RCC 7860 (cell line): ENCODE measurements around the gene PTH2.
"Not testable (repeated sequence)": the region's sequence is repeated elsewhere in the genome, so short reads cannot be mapped to it uniquely, and the experiment has no call there.

ENCODE experiments used
- DNase-seq: peaks from one replicate; pipeline ENCODE4 v3.0.0-alpha.2; 2015; ENCODE audit warnings: low spot score
- FAIRE-seq: peaks from 2 replicates; lab custom pipeline; 2012; peaks lifted over from hg19 to GRCh38; lab: Jason Lieb, UNC

Gene PTH2

GRCh38 chr19:49390131-49390928 lies 32.9 kb downstream of the PTH2 start:
- no peak for DNase-seq
- no peak for FAIRE-seq

- DNase-seq (no peak), FAIRE-seq (no peak)
Observed at GRCh38 chr19:49389406-49389805, 33.8 kb downstream of the PTH2 start.

- DNase-seq = no peak
Observed at GRCh38 chr19:49387936-49388372, 35.3 kb downstream of the PTH2 start, which contains the start of gene KASH5. Gene KASH5, plus strand, starts transcription at chr19:49388249. Its CDS starts 2,635 bp downstream, at chr19:49390884.

GRCh38 chr19:49383599-49383998 lies 39.6 kb downstream of the PTH2 start:
- DNase-seq (no peak), FAIRE-seq (no peak)

More at GRCh38 chr19:49387936-49388372, 35.3 kb downstream of the PTH2 start, which contains the start of gene KASH5:
- no peak for FAIRE-seq

GRCh38 chr19:49382639-49383038 lies 40.6 kb downstream of the PTH2 start:
- no peak for FAIRE-seq

GRCh38 chr19:49380391-49380790 lies 42.9 kb downstream of the PTH2 start:
- FAIRE-seq (no peak), DNase-seq (no peak)

More at GRCh38 chr19:49382639-49383038, 40.6 kb downstream of the PTH2 start:
- DNase-seq = no peak

- no peak for DNase-seq
- FAIRE-seq = no peak
Observed at GRCh38 chr19:49378512-49378911, 44.7 kb downstream of the PTH2 start.

- FAIRE-seq = no peak
- no peak for DNase-seq
Observed at GRCh38 chr19:49374665-49375434, 48.4 kb downstream of the PTH2 start.

- FAIRE-seq, DNase-seq: not testable (repeated sequence)
Observed at GRCh38 chr19:49373174-49373573, 50.1 kb downstream of the PTH2 start.
